ENCODE measurements around the gene NUP153.
"Not testable (repeated sequence)": the region's sequence is repeated elsewhere in the genome, so short reads cannot be mapped to it uniquely, and the experiment has no call there.

Gene NUP153

GRCh38 chr6:17706580-17707370, at the start of gene NUP153:
NUP153 (minus strand) TSS chr6:17706925; CDS start chr6:17706387, 538 bp downstream.
- in situ Hi-C loops (cut with MboI; ENCODE audit: low sequenced_read_pairs), result no loop called here

GRCh38 chr6:17754254-17754653, 47.5 kb upstream of the NUP153 start:
- in situ Hi-C loops (cut with MboI; ENCODE audit: low sequenced_read_pairs), result no loop called here

GRCh38 chr6:17745324-17745723, 38.6 kb upstream of the NUP153 start:
- in situ Hi-C loops (cut with MboI; ENCODE audit: low sequenced_read_pairs), result not testable (repeated sequence)

DNA sequence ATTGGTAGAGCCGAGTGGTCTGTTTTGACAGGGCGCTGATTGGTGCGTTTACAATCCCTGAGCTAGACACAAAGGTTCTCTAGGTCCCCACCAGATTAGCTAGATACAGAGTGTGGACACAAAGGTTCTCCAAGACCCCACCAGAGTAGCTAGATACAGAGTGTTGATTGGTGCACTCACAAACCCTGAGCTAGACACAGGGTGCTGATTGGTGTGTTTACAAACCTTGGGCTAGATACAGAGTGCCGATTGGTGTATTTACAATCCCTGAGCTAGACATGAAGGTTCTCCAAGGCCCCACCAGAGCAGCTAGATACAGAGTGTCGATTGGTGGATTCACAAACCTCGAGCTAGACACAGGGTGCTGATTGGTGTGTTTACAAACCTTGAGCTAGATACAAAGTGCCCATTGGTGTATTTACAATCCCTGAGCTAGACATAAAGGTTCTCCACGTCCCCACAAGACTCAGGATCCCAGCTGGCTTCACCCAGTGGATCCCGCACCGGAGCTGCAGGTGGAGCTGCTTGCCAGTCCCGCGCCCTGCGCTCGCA, 38.1 kb upstream of the NUP153 start:
- in situ Hi-C loops (cut with MboI; ENCODE audit: low sequenced_read_pairs), result not testable (repeated sequence)

DNA sequence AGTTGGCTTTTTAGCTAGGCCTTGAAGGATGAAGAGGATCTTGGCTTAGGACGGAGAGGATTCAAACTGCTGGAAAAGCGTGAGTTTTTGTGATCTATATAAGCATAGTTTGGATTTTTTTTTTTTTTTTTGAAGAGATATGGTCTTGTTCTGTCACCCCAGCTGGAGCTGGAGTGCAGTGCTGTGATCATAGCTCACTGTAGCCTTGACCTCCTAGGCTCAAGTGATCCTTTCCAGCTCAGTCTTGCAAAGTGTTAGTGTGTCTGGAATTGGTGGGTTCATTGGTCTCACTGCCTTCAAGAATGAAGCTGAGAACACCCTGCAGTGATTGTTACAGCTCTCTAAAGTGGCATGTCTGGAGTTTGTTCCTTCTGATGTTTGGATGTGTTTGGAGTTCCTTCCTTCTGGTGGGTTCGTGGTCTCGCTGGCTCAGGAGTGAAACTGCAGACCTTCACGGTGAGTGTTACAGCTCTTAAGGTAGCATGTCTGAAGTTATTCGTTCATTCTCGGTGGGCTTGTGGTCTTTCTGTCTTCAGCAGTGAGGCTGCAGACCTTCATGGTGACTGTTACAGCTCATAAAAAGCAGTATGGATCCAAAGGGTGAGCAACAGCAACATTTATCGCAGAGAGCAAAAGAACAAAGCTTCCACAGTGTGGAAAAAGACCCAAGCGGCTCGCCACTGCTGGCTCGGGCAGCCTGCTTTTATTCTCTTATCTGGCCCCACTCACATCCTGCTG, 37.5 kb upstream of the NUP153 start:
- in situ Hi-C loops (cut with MboI; ENCODE audit: low sequenced_read_pairs), result no loop called here

DNA sequence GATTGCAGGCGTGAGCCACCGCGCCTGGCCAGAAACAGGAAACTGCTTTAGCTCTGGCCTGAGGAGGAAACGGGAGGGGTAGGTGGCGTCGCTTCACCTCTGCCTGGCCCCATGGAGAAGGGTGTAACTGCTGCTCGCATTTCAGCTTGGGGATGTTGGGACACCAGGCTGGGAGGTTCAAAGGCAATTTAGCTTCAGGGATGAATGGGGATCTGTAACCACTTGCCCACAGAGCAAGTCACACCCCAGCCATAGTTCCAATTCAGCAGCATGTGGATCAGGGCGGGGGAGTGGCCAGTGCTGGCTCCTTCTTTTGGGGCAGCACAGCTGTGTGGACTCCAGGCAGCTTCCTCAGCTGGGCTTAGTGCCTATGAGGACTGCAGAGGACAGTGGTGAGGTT, 34.8 kb upstream of the NUP153 start:
- in situ Hi-C loops (cut with MboI; ENCODE audit: low sequenced_read_pairs), result no loop called here

DNA sequence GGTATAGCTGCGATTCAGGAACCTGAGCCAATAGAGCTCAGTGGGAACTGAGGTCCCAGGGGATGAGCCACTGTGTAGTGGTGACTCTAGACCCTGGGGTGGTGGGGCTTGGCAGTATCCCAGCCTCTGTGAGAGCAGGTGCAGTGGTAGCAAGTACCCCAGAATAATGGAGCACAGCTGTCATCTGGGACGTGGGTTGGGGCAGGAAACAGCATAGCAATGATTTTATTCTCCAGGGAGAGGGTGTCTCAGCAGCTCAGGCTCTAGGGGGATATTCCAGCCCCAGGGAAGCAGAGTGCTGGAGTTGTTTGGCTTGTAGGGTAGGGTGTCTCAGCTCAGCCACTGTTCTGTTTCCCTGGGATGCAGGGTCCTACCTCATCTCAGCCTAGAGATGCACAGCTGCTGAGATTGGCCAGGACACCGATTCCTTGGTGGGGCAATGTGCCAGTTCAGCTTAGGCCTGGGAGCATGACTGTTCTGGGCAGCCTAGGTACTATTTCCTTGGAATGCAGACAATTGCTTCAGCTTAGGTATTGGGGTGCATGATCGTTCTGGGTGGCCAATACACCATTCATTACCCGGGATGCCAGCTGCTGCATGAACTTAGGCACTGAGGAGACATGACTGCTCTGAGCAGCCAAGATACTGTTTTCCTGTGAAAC, 34.0 kb upstream of the NUP153 start:
- in situ Hi-C loops (cut with MboI; ENCODE audit: low sequenced_read_pairs), result no loop called here

DNA sequence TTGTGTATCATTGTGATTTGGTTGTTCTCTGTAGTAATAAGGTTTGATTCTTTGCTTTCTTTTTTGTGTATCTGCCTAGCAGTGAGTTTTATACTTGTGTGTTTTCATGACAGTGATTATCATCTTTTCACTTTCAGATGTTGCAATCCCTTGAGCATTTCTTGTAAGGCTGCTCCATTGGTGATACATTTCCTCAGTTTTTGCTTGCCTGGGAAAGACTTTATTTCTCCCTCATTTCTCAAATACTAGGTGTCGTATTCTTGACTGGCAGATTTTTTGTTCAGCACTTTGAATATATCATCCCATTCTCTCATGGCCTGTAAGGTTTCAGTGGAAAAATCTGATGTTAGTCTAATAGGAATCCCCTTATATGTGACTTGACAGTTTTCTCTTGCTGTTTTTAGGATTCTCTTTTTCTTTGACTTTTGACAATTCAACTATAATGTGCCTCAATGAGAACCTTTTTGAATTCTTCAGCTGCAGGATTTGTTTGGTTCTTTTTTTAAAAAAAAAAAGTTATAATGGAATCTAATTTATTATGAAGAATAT, 31.1 kb upstream of the NUP153 start:
- in situ Hi-C loops (cut with MboI; ENCODE audit: low sequenced_read_pairs), result no loop called here

- in situ Hi-C loops (cut with MboI; ENCODE audit: low sequenced_read_pairs), result not testable (repeated sequence)
Observed at GRCh38 chr6:17735311-17735710, 28.6 kb upstream of the NUP153 start.

DNA sequence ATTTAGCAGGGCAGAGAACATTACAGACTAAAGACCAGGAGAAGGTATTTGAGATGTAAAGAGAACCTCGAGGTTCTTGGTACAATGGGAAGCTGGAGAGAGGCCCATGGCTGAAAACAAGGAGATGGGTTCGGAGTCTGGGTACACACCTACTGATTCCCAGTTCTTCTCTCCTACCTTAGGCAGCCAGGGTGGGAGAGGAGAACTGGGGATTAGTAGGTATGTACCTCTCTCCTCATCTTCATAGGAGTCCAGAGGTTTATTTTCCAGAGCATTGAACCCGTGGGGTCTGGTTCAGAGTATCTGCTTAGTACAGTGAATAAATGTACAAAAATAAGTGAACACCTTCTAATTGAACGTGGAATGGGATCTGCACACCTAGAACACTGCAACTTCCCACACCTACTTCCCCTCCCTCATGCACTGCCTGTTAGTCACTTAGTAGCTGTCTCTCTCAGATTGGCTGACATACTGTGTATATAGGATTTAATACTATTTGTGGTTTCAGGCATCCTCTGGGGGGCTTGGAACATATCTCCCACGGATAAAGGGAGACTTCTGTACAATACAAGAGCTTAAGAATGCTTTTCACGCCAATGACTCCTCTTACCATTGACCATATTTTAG, 23.5 kb upstream of the NUP153 start:
- in situ Hi-C loops (cut with MboI; ENCODE audit: low sequenced_read_pairs), result no loop called here

GRCh38 chr6:17729223-17730077, 22.7 kb upstream of the NUP153 start:
- in situ Hi-C loops (cut with MboI; ENCODE audit: low sequenced_read_pairs), result no loop called here

DNA sequence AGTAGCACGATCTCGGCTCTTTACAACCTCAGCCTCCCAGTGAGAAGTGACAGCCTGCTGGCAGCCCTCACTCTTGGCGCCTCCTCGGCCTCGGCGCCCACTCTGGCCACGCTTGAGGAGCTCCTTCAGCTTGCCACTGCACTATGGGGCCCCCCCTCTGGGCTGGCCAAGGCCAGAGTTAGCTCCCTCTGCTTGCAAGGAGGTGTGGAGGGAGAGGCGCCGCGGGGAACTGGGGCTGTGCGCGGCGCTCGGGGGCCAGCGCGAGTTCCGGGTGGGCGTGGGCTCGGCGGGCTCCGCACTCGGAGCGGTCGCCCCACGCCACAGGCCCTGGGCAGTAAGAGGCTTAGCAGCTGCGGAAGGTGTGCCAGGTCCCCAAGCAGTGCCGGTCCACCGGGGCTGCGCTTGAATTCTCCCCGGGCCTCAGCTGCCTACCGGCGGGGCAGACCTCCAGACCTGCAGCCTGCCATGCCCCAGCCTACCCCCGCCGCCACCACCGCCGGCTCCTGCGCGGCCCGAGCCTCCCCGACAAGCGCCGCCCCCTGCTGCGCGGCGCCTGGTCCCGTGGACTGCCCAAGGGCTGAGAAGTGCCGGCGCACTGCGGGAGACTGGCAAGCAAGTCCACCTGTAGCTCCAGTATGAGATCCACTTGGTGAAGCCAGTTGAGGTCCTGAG, 22.0 kb upstream of the NUP153 start:
- in situ Hi-C loops (cut with MboI; ENCODE audit: low sequenced_read_pairs), result no loop called here

DNA sequence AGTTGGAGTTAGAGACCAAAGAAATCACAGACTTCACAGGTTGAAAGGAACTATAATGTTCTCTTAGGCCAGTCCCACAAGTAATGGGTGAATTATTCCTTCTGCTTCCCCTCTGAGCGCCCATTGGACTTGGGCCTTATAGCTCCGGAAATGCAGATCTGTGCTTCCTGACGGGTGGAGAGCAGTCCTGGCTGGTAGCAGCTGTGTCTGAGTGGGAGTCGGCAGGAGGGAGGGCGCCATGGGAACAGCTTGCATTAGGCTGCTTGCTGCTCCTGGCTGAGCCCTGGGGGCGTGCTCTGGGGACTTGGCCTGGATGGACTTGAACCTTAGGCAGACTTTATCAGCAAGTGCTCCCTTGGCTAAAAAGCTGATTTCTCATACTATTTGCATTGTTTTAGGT, 18.4 kb upstream of the NUP153 start:
- in situ Hi-C loops (cut with MboI; ENCODE audit: low sequenced_read_pairs), result no loop called here

- in situ Hi-C loops (cut with MboI; ENCODE audit: low sequenced_read_pairs), result no loop called here
Observed at GRCh38 chr6:17724341-17724740, 17.6 kb upstream of the NUP153 start.

- in situ Hi-C loops (cut with MboI; ENCODE audit: low sequenced_read_pairs), result no loop called here
Observed at GRCh38 chr6:17721671-17722070, 14.9 kb upstream of the NUP153 start.

DNA sequence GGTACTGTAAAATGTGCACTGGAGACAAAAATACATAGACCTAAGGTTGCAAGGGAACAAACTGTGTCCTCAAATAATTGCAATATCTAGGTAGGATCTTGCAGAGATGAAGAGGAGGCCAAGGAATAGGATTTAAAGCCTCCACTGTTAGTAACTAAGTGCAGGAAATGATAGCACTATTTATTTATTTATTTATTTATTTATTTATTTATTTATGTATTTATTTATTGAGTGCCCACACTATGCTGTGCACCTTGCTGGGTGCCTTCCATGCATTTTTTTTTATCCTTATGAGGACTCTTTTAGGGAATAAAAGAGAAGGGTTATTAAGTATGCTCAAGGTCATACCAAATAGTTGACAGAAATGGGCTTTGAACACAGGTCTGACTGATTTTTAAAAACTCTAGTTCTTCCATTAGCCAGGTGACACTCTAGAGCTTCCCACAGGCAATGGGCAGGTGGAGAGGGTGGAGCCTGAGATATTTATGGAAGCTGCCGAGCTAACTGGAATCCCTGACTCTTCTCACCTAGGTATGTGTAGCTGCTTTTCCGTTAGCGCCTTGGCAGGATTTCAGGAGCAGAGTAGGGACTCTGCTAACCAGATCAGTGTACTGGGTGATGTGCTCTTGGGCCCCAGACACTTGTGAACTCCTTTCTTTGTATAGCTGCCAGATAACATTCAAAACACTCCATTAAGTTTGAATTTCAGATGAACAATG, 12.8 kb upstream of the NUP153 start:
- in situ Hi-C loops (cut with MboI; ENCODE audit: low sequenced_read_pairs), result no loop called here

- in situ Hi-C loops (cut with MboI; ENCODE audit: low sequenced_read_pairs), result no loop called here
Observed at GRCh38 chr6:17716221-17716620, 9.5 kb upstream of the NUP153 start.

All from hTERT RPE-1 (cell line).